ENCODE measurements around the gene LLCFC1. TPM values are rescaled to one million over a fixed set of nuclear protein-coding genes. Genes with fewer than 3 reads are reported as not detected.

LLCFC1 gene
- total RNA-seq, 2 experiments from 2014 or later: not detected

GRCh38 chr7:142913051-142913450 lies 26.2 kb upstream of the LLCFC1 start:
- Histone ChIP-seq H4K20me1 (ENCODE audit: insufficient read depth, low read length) (no peaks in the 10 kb centered on the region), H3K79me2 (ENCODE audit: insufficient read depth, low read depth, low read length) (no peaks in the 10 kb centered on the region), H3K36me3 (ENCODE audit: insufficient read depth, low read length) (no peaks in the 10 kb centered on the region), H3K4me1 (ENCODE audit: insufficient read depth, low read length, poor library complexity, severe bottlenecking) (no peaks in the 10 kb centered on the region), H3K27ac (ENCODE audit: low read depth, low read length, poor library complexity, severe bottlenecking) (no peak overlapping the region), H3K9me3 (ENCODE audit: low read length) (no peaks in the 10 kb centered on the region), H3K4me2 (ENCODE audit: low read length) (no peak overlapping the region), H2AFZ (ENCODE audit: low read length) (no peak overlapping the region), H3K9me2 (ENCODE audit: insufficient read depth, low read length) (no peaks in the 10 kb centered on the region), H3K4me3 (ENCODE audit: low read depth, low read length, poor library complexity, severe bottlenecking) (no peak overlapping the region)
- intact Hi-C loops (cut with micrococcal nuclease; ENCODE audit: unreplicated experiment): no loop called here
- ChIA-PET CTCF (ENCODE audit: unreplicated experiment) (no interaction called here), POLR2A (no interaction called here)
- no TSS peak for BruUV-seq (replicated peaks)
- no peak for DNase-seq (ENCODE audit: low spot score)
- TF ChIP-seq EZH2phosphoT487 (IDR thresholded peaks at IDR 0.05; ENCODE audit: borderline replicate concordance, low read depth, low read length) (no peak), CTCF (conservative IDR thresholded peaks at IDR 0.05; ENCODE audit: low read length) (no peak)

- H3K4me2 ChIP-seq (ENCODE audit: low read length): no peak overlapping the region
Observed at GRCh38 chr7:142913566-142913965, 25.7 kb upstream of the LLCFC1 start.

GRCh38 chr7:142914121-142914520 lies 25.2 kb upstream of the LLCFC1 start:
- Histone ChIP-seq H2AFZ (ENCODE audit: low read length) (no peak overlapping the region), H3K79me2 (ENCODE audit: insufficient read depth, low read depth, low read length) (no peaks in the 10 kb centered on the region), H3K27ac (ENCODE audit: low read depth, low read length, poor library complexity, severe bottlenecking) (no peak overlapping the region), H3K4me2 (ENCODE audit: low read length) (no peak overlapping the region), H4K20me1 (ENCODE audit: insufficient read depth, low read length) (no peaks in the 10 kb centered on the region), H3K9me3 (ENCODE audit: low read length) (no peaks in the 10 kb centered on the region), H3K9me2 (ENCODE audit: insufficient read depth, low read length) (no peaks in the 10 kb centered on the region), H3K4me1 (ENCODE audit: insufficient read depth, low read length, poor library complexity, severe bottlenecking) (no peaks in the 10 kb centered on the region), H3K4me3 (ENCODE audit: low read depth, low read length, poor library complexity, severe bottlenecking) (no peak overlapping the region), H3K36me3 (ENCODE audit: insufficient read depth, low read length) (no peaks in the 10 kb centered on the region)
- no TSS peak for BruUV-seq (replicated peaks)
- POLR2A ChIA-PET: no interaction called here
- DNase-seq (ENCODE audit: low spot score): no peak
- TF ChIP-seq EZH2phosphoT487 (IDR thresholded peaks at IDR 0.05; ENCODE audit: borderline replicate concordance, low read depth, low read length) (no peak), CTCF (conservative IDR thresholded peaks at IDR 0.05; ENCODE audit: low read length) (no peak)
- intact Hi-C loops (cut with micrococcal nuclease; ENCODE audit: unreplicated experiment): no loop called here
- CTCF ChIA-PET (ENCODE audit: unreplicated experiment): no interaction called here

More at GRCh38 chr7:142913566-142913965, 25.7 kb upstream of the LLCFC1 start:
- no peaks in the 10 kb centered on the region for H3K79me2 ChIP-seq (ENCODE audit: insufficient read depth, low read depth, low read length)
- H2AFZ ChIP-seq (ENCODE audit: low read length): no peak overlapping the region
- no peak overlapping the region for H3K27ac ChIP-seq (ENCODE audit: low read depth, low read length, poor library complexity, severe bottlenecking)
- H3K9me3 ChIP-seq (ENCODE audit: low read length): no peaks in the 10 kb centered on the region
- intact Hi-C loops (cut with micrococcal nuclease; ENCODE audit: unreplicated experiment): no loop called here
- no peaks in the 10 kb centered on the region for H3K36me3 ChIP-seq (ENCODE audit: insufficient read depth, low read length)
- BruUV-seq (replicated peaks): no TSS peak
- CTCF ChIA-PET (ENCODE audit: unreplicated experiment): no interaction called here
- no peaks in the 10 kb centered on the region for H3K9me2 ChIP-seq (ENCODE audit: insufficient read depth, low read length)
- H3K4me1 ChIP-seq (ENCODE audit: insufficient read depth, low read length, poor library complexity, severe bottlenecking): no peaks in the 10 kb centered on the region
- no peaks in the 10 kb centered on the region for H4K20me1 ChIP-seq (ENCODE audit: insufficient read depth, low read length)
- no peak overlapping the region for H3K4me3 ChIP-seq (ENCODE audit: low read depth, low read length, poor library complexity, severe bottlenecking)
- DNase-seq (ENCODE audit: low spot score): no peak
- TF ChIP-seq CTCF (conservative IDR thresholded peaks at IDR 0.05; ENCODE audit: low read length) (no peak), EZH2phosphoT487 (IDR thresholded peaks at IDR 0.05; ENCODE audit: borderline replicate concordance, low read depth, low read length) (no peak)
- POLR2A ChIA-PET: no interaction called here

All from OCI-LY7 (cell line).